Forelimb muscle (tissue), 1 donor: ENCODE measurements around the gene ADAM19. TPM values are rescaled to one million over a fixed set of nuclear protein-coding genes. Genes with fewer than 3 reads are reported as not detected.
A peak's percentile ranks its signal among the peaks of the same experiment; 100 is the strongest.

ENCODE experiments used
- DNase-seq: peaks from one replicate; pipeline ENCODE4 v3.0.0-alpha.2; 2013; ENCODE audit warnings: low read depth
- polyA plus RNA-seq: library from polyadenylated mRNA; unstranded; fragments of 120-200 nt; gene quantifications from one replicate; pipeline ENCODE4 v1.2.1, GENCODE V29; 2013; ENCODE audit not compliant: insufficient read length

Gene ADAM19
- polyA plus RNA-seq, 1 donor = 17.2 TPM

- DNase-seq = no peak
Observed at GRCh38 chr5:157516626-157517325, 58.8 kb downstream of the ADAM19 start.

GRCh38 chr5:157516006-157516405 lies 59.6 kb downstream of the ADAM19 start:
- DNase-seq = no peak

- DNase-seq = no peak
Observed at GRCh38 chr5:157514974-157515373, 60.6 kb downstream of the ADAM19 start.

GRCh38 chr5:157513182-157513581 lies 62.4 kb downstream of the ADAM19 start:
- DNase-seq = no peak

GRCh38 chr5:157511651-157512644 lies 63.6 kb downstream of the ADAM19 start:
- DNase-seq = peak; percentile 79

GRCh38 chr5:157510682-157511081 lies 64.9 kb downstream of the ADAM19 start:
- no peak for DNase-seq

- no peak for DNase-seq
Observed at GRCh38 chr5:157509587-157509986, 66.0 kb downstream of the ADAM19 start.

GRCh38 chr5:157509093-157509492 lies 66.5 kb downstream of the ADAM19 start:
- no peak for DNase-seq

GRCh38 chr5:157506981-157507780 lies 68.4 kb downstream of the ADAM19 start:
- no peak for DNase-seq

- no peak for DNase-seq
Observed at GRCh38 chr5:157506066-157506590, 69.4 kb downstream of the ADAM19 start.

GRCh38 chr5:157505496-157505895 lies 70.1 kb downstream of the ADAM19 start:
- DNase-seq = no peak

- no peak for DNase-seq
Observed at GRCh38 chr5:157504053-157504452, 71.5 kb downstream of the ADAM19 start.

- DNase-seq = no peak
Observed at GRCh38 chr5:157502143-157502647, 73.4 kb downstream of the ADAM19 start.

- no peak for DNase-seq
Observed at GRCh38 chr5:157497875-157498611, 77.5 kb downstream of the ADAM19 start.

- DNase-seq = no peak
Observed at GRCh38 chr5:157496864-157497263, 78.7 kb downstream of the ADAM19 start.

GRCh38 chr5:157494178-157494832 lies 81.3 kb downstream of the ADAM19 start:
- DNase-seq = no peak

- no peak for DNase-seq
Observed at GRCh38 chr5:157492886-157493285, 82.7 kb downstream of the ADAM19 start.

- no peak for DNase-seq
Observed at GRCh38 chr5:157491471-157491995, 84.0 kb downstream of the ADAM19 start.

- no peak for DNase-seq
Observed at GRCh38 chr5:157487358-157487757, 88.2 kb downstream of the ADAM19 start.

- DNase-seq = no peak
Observed at GRCh38 chr5:157486861-157487260, 88.7 kb downstream of the ADAM19 start.
